ENCODE measurements around the gene MDP1. TPM values are rescaled to one million over a fixed set of nuclear protein-coding genes. Genes with fewer than 3 reads are reported as not detected.

MDP1 gene
- total RNA-seq (ENCODE audit: unreplicated experiment): 25.5 TPM
- long read RNA-seq, transcript MDP1-201 (6 exons, 730 nt): major isoform, 11 of 18 reads
- long read RNA-seq, partial matches to known transcripts: 2 of 18 reads
- long read RNA-seq, other reads (novel, unspliced or antisense): 0 of 18 reads

DNA sequence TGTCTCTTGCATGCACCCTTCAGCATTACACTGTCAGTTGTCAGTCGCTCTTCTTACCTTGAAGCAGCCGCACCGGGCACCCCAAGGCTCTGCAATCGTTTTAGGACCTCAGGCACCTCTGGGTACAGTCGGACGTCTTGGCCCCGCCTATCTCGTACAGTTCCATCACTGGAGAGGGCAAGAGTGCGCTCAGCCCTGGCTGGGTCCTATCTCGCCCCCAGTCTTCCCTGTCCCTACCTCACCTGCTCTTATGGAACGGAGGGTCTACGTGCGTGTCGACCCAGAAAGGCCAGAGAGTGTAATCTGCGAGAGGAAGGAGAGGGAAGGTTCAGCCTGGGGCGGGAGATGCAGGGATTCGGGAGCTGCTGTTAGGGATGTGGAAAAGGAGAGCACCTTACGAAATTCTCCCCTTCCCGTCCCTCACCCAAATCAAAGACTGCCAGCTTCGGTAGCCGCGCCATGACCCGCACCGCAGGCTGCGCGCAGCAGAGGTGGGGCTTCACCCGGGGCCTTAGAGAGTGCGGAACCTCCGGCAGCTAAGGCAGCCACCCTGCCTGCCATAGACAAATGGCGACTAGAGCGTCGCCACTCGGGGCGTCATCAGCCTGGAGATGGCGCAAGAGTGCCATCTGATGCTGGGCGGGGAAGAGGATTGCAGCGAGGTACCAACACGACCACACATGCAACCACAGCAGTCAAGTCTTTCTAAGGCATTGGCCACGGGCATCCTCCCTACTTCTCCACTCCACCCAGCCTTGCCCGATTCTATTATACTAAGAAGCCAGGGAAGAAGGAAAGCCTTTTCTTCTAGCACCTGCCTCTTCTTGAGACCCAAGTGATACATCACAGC, at the start of gene MDP1:
Gene MDP1 (minus strand): TSS at position 572 of the 850 bp plus-strand sequence. CDS start 111 bp downstream, at position 461.
- Mint-ChIP-seq H3K27ac (ENCODE audit: unreplicated experiment) (peak within 1 kb of the TSS; percentile 97), H3K4me3 (ENCODE audit: unreplicated experiment) (peak within 1 kb of the TSS; percentile 96), H3K36me3 (ENCODE audit: unreplicated experiment) (no peaks in the 10 kb centered on the region), H3K9me3 (ENCODE audit: unreplicated experiment) (peaks cover 6% of the 10 kb centered on the region), H3K4me1 (ENCODE audit: low read depth, unreplicated experiment) (peaks cover 10% of the 10 kb centered on the region), H3K27me3 (ENCODE audit: unreplicated experiment) (peaks cover 12% of the 10 kb centered on the region)
- TF ChIP-seq, protein P1, sequence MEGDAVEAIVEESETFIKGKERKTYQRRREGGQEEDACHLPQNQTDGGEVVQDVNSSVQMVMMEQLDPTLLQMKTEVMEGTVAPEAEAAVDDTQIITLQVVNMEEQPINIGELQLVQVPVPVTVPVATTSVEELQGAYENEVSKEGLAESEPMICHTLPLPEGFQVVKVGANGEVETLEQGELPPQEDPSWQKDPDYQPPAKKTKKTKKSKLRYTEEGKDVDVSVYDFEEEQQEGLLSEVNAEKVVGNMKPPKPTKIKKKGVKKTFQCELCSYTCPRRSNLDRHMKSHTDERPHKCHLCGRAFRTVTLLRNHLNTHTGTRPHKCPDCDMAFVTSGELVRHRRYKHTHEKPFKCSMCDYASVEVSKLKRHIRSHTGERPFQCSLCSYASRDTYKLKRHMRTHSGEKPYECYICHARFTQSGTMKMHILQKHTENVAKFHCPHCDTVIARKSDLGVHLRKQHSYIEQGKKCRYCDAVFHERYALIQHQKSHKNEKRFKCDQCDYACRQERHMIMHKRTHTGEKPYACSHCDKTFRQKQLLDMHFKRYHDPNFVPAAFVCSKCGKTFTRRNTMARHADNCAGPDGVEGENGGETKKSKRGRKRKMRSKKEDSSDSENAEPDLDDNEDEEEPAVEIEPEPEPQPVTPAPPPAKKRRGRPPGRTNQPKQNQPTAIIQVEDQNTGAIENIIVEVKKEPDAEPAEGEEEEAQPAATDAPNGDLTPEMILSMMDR (IDR thresholded peaks at IDR 0.05; ENCODE audit: partially characterized antibody, unreplicated experiment): peak; percentile 22
- peak; percentile 87 for DNase-seq

DNA sequence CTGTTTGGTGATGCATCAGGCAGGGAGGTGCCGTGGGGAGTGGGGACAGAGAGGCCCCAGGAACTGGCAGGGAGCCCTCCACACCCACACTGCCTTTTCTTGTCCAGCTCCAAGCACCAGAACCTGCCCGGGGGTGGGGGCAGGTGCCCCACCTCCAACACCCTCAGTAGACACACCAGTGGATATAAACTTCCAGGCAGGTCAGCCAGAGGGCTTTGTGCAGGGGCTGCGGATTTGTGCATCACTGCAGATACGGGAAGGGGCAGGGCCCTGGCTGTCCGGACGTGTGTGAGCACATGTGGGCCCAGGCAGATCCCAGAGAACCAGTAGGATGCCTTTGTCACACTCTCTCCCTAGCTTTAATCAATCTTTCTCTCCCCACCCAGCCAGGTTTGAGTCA, 48.4 kb upstream of the MDP1 start:
- no peak overlapping the region for H3K4me3 Mint-ChIP-seq (ENCODE audit: unreplicated experiment)
- DNase-seq: no peak
- no peaks in the 10 kb centered on the region for H3K36me3 Mint-ChIP-seq (ENCODE audit: unreplicated experiment)
- no peak overlapping the region for H3K27ac Mint-ChIP-seq (ENCODE audit: unreplicated experiment)
- H3K4me1 Mint-ChIP-seq (ENCODE audit: low read depth, unreplicated experiment): no peaks in the 10 kb centered on the region
- H3K9me3 Mint-ChIP-seq (ENCODE audit: unreplicated experiment): peaks cover 1% of the 10 kb centered on the region
- TF ChIP-seq, protein P1 (IDR thresholded peaks at IDR 0.05; ENCODE audit: partially characterized antibody, unreplicated experiment): no peak
- H3K27me3 Mint-ChIP-seq (ENCODE audit: unreplicated experiment): peaks cover 7% of the 10 kb centered on the region

DNA sequence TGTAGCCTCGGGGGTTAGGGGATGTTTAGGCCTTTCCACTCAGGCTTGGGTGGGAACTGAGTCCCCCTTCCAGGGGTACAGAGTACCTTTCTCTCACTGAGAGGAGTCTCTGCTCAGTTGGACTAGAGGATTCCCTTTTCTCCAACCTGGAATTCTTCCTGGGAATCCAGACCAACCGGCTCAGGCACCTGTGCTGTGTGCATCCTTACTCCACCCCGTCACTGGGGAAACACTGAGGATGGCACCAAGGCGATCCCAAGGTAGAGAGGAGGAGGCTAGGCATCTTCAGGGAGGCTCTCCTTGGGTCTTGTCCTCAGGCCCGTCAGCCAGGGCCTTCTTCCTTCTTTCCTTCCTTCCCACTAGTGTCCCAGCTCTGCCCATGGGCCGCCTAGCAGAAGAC, 48.0 kb upstream of the MDP1 start:
- peaks cover 7% of the 10 kb centered on the region for H3K27me3 Mint-ChIP-seq (ENCODE audit: unreplicated experiment)
- no peak overlapping the region for H3K4me3 Mint-ChIP-seq (ENCODE audit: unreplicated experiment)
- no peak for DNase-seq
- H3K27ac Mint-ChIP-seq (ENCODE audit: unreplicated experiment): no peak overlapping the region
- TF ChIP-seq, protein P1 (IDR thresholded peaks at IDR 0.05; ENCODE audit: partially characterized antibody, unreplicated experiment): no peak
- no peaks in the 10 kb centered on the region for H3K4me1 Mint-ChIP-seq (ENCODE audit: low read depth, unreplicated experiment)
- H3K9me3 Mint-ChIP-seq (ENCODE audit: unreplicated experiment): peaks cover 1% of the 10 kb centered on the region
- H3K36me3 Mint-ChIP-seq (ENCODE audit: unreplicated experiment): no peaks in the 10 kb centered on the region

DNA sequence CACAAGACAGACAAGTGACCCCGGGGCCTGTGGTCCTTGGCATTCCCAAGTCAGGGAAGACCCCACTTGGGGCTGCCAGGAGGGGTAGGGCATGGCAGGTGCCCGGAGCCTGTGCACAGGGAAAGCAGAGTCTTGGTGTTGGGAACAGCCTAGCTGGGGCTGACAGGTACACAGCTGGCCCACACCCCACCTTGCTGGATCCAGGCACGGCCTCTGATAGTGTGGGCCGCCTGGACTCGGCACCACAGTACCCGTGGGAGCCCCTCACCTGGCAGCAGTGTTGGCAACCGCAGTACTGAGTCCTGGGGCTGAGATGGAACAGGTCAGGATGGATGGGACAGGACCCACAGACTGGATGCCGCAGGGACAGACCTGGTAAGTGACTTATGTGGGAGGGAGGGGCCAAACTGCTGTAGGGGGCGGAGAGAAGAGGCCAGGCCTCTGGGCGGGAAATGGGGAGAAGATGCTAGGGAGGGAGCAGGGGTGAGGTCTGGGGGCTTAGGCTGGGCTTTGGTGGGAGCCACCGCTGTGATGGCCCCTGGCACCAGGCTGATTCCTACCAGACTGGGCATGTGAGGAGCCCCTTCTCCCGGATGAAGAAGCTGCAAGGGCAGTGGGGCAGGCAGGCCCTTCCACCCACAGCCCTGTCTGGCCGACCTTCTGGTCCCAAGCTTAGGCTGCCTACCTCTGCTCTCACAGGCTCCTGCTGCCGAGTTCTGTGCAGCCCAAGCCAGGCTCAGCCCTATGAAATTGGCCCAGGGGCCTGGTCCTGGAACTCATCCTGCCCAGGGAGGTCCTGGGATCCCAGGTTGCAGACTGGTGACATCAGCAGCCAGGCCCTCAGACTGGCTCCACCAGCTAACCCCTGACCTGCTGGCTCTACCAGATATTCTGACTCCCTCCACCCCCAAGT, 47.2 kb upstream of the MDP1 start, which contains the start of gene TGM1:
Gene TGM1 (minus strand): TSS at position 357 of the 913 bp plus-strand sequence. CDS start 825 bp downstream, outside the sequence.
- Mint-ChIP-seq H3K27me3 (ENCODE audit: unreplicated experiment) (peaks cover 7% of the 10 kb centered on the region), H3K36me3 (ENCODE audit: unreplicated experiment) (no peaks in the 10 kb centered on the region), H3K9me3 (ENCODE audit: unreplicated experiment) (peaks cover 1% of the 10 kb centered on the region), H3K4me1 (ENCODE audit: low read depth, unreplicated experiment) (no peaks in the 10 kb centered on the region), H3K27ac (ENCODE audit: unreplicated experiment) (no peak within 1 kb of the TSS), H3K4me3 (ENCODE audit: unreplicated experiment) (no peak within 1 kb of the TSS)
- DNase-seq: no peak
- TF ChIP-seq, protein P1 (IDR thresholded peaks at IDR 0.05; ENCODE audit: partially characterized antibody, unreplicated experiment): no peak
